A673 (cell line): ENCODE measurements around the gene DLG5. TPM values are rescaled to one million over a fixed set of nuclear protein-coding genes. Genes with fewer than 3 reads are reported as not detected.

Source experiments
- BruUV-seq: library from RNA; stranded (reverse); fragments of 400-500 nt; replicated peaks from 2 replicates; lab custom pipeline; 2021; lab: Mats Ljungman, UMichigan
- CTCF ChIA-PET: fragments of 300-600 bp; sonication (Branson Sonifier 250); formaldehyde crosslinking; loops from one replicate; lab custom pipeline; 2022; ENCODE audit warnings: antibody characterized with exemption; lab: Charles Lee
- POLR2A ChIA-PET: fragments of 300-600 bp; sonication (Branson Sonifier 250); formaldehyde crosslinking; loops from one replicate; lab custom pipeline; 2022; ENCODE audit warnings: antibody characterized with exemption; ENCODE audit not compliant: low non-redundant PET; lab: Charles Lee
- DNase-seq: peaks from one replicate; pipeline ENCODE4 v3.0.0-alpha.2; 2015; ENCODE audit warnings: low spot score
- H3K27ac ChIP-seq: fragments of 200-600 bp; sonication (generic); 2 replicates; pipeline ENCODE4 v1.5.1; 2016; ENCODE audit warnings: mixed run types, low read depth, mild to moderate bottlenecking, mixed read lengths, antibody characterized with exemption, low read length; ENCODE audit not compliant: poor library complexity, severe bottlenecking
- H3K27me3 ChIP-seq: fragments of 200-600 bp; sonication (generic); replicated peaks from 2 replicates; pipeline ENCODE4 v1.6.1; 2017; ENCODE audit warnings: mixed run types, low read depth, mild to moderate bottlenecking, mixed read lengths, antibody characterized with exemption, low read length; ENCODE audit not compliant: insufficient read depth, poor library complexity
- H3K36me3 ChIP-seq: fragments of 200-600 bp; sonication (generic); 2 replicates; pipeline ENCODE4 v1.6.1; 2016; ENCODE audit warnings: mixed run types, mild to moderate bottlenecking, mixed read lengths, antibody characterized with exemption, low read length; ENCODE audit not compliant: insufficient read depth, poor library complexity, severe bottlenecking
- H3K4me1 ChIP-seq: fragments of 200-600 bp; sonication (generic); 2 replicates; pipeline ENCODE4 v1.6.1; 2017; ENCODE audit warnings: mixed run types, mild to moderate bottlenecking, mixed read lengths, antibody characterized with exemption, low read length; ENCODE audit not compliant: insufficient read depth, poor library complexity, severe bottlenecking
- H3K4me3 ChIP-seq: fragments of 200-600 bp; sonication (generic); 2 replicates; pipeline ENCODE4 v1.5.1; 2016; ENCODE audit warnings: low read depth, mixed run types, mild to moderate bottlenecking, mixed read lengths, low read length; ENCODE audit not compliant: poor library complexity, severe bottlenecking
- H3K9me3 ChIP-seq: fragments of 200-600 bp; sonication (generic); 2 replicates; pipeline ENCODE4 v1.6.1; 2016; ENCODE audit warnings: mixed run types, low read depth, mild to moderate bottlenecking, mixed read lengths, antibody characterized with exemption, low read length; ENCODE audit not compliant: poor library complexity, severe bottlenecking
- CTCF ChIP-seq: fragments of 300-800, 200-600 bp; sonication (generic); conservative IDR thresholded peaks from 2 replicates; pipeline ENCODE4 v1.5.1; 2017; ENCODE audit warnings: low read depth, mild to moderate bottlenecking, antibody characterized with exemption, low read length, moderate library complexity, mixed read lengths
- EZH2 ChIP-seq: fragments of 200-600 bp; sonication (generic); IDR thresholded peaks from 2 replicates; pipeline ENCODE4 v1.6.1; 2017; ENCODE audit warnings: borderline replicate concordance, low read depth, mild to moderate bottlenecking, mixed read lengths, antibody characterized with exemption, low read length; ENCODE audit not compliant: poor library complexity, severe bottlenecking
- intact Hi-C: fragments of 100-400 bp; cut with micrococcal nuclease; formaldehyde crosslinking; loops from one replicate; pipeline ENCODE4 v1.10.0; 2022; ENCODE audit not compliant: unreplicated experiment
- total RNA-seq: library from RNA; stranded (reverse); gene quantifications from 2 replicates; pipeline ENCODE4 v1.2.3, GENCODE V29; 2021

Gene DLG5
- total RNA-seq, 1 experiment from 2014 or later: 44.0 TPM

GRCh38 chr10:77925795-77926565 is 575 bp downstream of the DLG5 start:
- Histone ChIP-seq H3K4me1 (peaks cover 16% of the 10 kb centered on the region), H3K9me3 (no peaks in the 10 kb centered on the region), H3K27me3 (no peaks in the 10 kb centered on the region), H3K27ac (peak overlapping the region; percentile 76), H3K4me3 (peak overlapping the region; percentile 73), H3K36me3 (no peaks in the 10 kb centered on the region)
- POLR2A ChIA-PET: no interaction called here
- no TSS peak for BruUV-seq
- DNase-seq: peak; percentile 42
- TF ChIP-seq EZH2 (no peak), CTCF (no peak)
- CTCF ChIA-PET: no interaction called here
- intact Hi-C loops: loop anchor here (1.0 kb wide), 1 partner anchor 80 kb away; no protein-coding TSS in a partner anchor

- H3K36me3 ChIP-seq: no peaks in the 10 kb centered on the region
- peaks cover 16% of the 10 kb centered on the region for H3K4me1 ChIP-seq
- no peaks in the 10 kb centered on the region for H3K9me3 ChIP-seq
- H3K27me3 ChIP-seq: no peaks in the 10 kb centered on the region
- no TSS peak for BruUV-seq
- POLR2A ChIA-PET: no interaction called here
- peak overlapping the region; percentile 76 for H3K27ac ChIP-seq
- H3K4me3 ChIP-seq: peak overlapping the region; percentile 73
- TF ChIP-seq CTCF (no peak), EZH2 (no peak)
- DNase-seq: peak; percentile 64
- intact Hi-C loops: loop anchor here (1.0 kb wide), 1 partner anchor 79 kb away; no protein-coding TSS in a partner anchor
- CTCF ChIA-PET: no interaction called here
These were observed 1.2 kb downstream of the DLG5 start for GRCh38 chr10:77925410-77925794.

- Histone ChIP-seq H3K4me3 (no peak overlapping the region), H3K4me1 (peaks cover 21% of the 10 kb centered on the region), H3K9me3 (no peaks in the 10 kb centered on the region), H3K27ac (no peak overlapping the region), H3K36me3 (no peaks in the 10 kb centered on the region), H3K27me3 (no peaks in the 10 kb centered on the region)
- intact Hi-C loops: no loop called here
- BruUV-seq: no TSS peak
- TF ChIP-seq CTCF: no peak
- no peak for TF ChIP-seq EZH2
- CTCF ChIA-PET: no interaction called here
- DNase-seq: no peak
- POLR2A ChIA-PET: interaction anchor here (0.5 kb wide), 1 partner anchor 40 kb away, joined by 4 read pairs; no protein-coding TSS in a partner anchor
These were observed 3.9 kb downstream of the DLG5 start for GRCh38 chr10:77922566-77923179.
